Measurements from ENCODE around the gene SDC4.

- TF ChIP-seq POLR2AphosphoS5 (IDR thresholded peaks at IDR 0.05; ENCODE audit: low read depth, low read length): no peak
- no peak for TF ChIP-seq TAF1 (IDR thresholded peaks at IDR 0.05; ENCODE audit: borderline replicate concordance, low read depth, low read length)
Measured at GRCh38 chr20:45359406-45360148, 11.4 kb upstream of the SDC4 start.
